SK-N-SH treated with all-trans-retinoic acid at 6 μM for 48 hours (cell line): Measurements from ENCODE around the gene HCAR2.
"Not testable (repeated sequence)": the region's sequence is repeated elsewhere in the genome, so short reads cannot be mapped to it uniquely, and the experiment has no call there.

Experiments
- ATAC-seq: fragments of 200-7000 bp; cut with Tn5 transposase; 3 replicates; pipeline ENCODE4 v1.9.1; 2020; ENCODE audit warnings: mild to moderate bottlenecking, moderate library complexity
- BACH2 ChIP-seq: fragments of 250-450 bp; sonication (Bioruptor Pico); IDR thresholded peaks from 2 replicates; pipeline ENCODE4 v1.9.0; 2021; ENCODE audit warnings: mild to moderate bottlenecking, borderline replicate concordance
- CSDC2 ChIP-seq: fragments of 250-450 bp; sonication (Bioruptor Pico); IDR thresholded peaks from 2 replicates; pipeline ENCODE4 v1.5.0; 2020; ENCODE audit warnings: mild to moderate bottlenecking, moderate library complexity
- CSRNP3 ChIP-seq: fragments of 250-450 bp; sonication (Bioruptor Pico); IDR thresholded peaks from 2 replicates; pipeline ENCODE4 v1.5.1; 2021; ENCODE audit warnings: mild to moderate bottlenecking, moderate library complexity
- ESRRG ChIP-seq: fragments of 250-450 bp; sonication (Bioruptor Pico); IDR thresholded peaks from 2 replicates; pipeline ENCODE4 v1.6.1; 2021; ENCODE audit warnings: mild to moderate bottlenecking
- GLIS3 ChIP-seq: fragments of 250-450 bp; sonication (Bioruptor Pico); IDR thresholded peaks from 2 replicates; pipeline ENCODE4 v1.5.0; 2020; ENCODE audit warnings: mild to moderate bottlenecking, moderate library complexity
- ISL1 ChIP-seq: fragments of 250-450 bp; sonication (Bioruptor Pico); IDR thresholded peaks from 2 replicates; pipeline ENCODE4 v2.1.2; 2022; ENCODE audit warnings: mild to moderate bottlenecking, moderate library complexity
- OSR1 ChIP-seq: fragments of 250-450 bp; sonication (Bioruptor Pico); IDR thresholded peaks from 2 replicates; pipeline ENCODE4 v1.8.0; 2022; ENCODE audit warnings: moderate library complexity, mild to moderate bottlenecking, inconsistent platforms
- POU6F1 ChIP-seq: fragments of 250-450 bp; sonication (Bioruptor Pico); IDR thresholded peaks from 2 replicates; pipeline ENCODE4 v1.8.0; 2021; ENCODE audit warnings: low read depth, mild to moderate bottlenecking, moderate library complexity, borderline replicate concordance
- PPARA ChIP-seq: fragments of 250-450 bp; sonication (Bioruptor Pico); IDR thresholded peaks from 2 replicates; pipeline ENCODE4 v1.5.0; 2020; ENCODE audit warnings: mild to moderate bottlenecking, borderline replicate concordance
- RARB ChIP-seq: fragments of 250-450 bp; sonication (Bioruptor Pico); IDR thresholded peaks from 2 replicates; pipeline ENCODE4 v1.8.0; 2021; ENCODE audit warnings: mild to moderate bottlenecking, moderate library complexity
- SNAI2 ChIP-seq: fragments of 250-450 bp; sonication (Bioruptor Pico); IDR thresholded peaks from 2 replicates; pipeline ENCODE4 v1.5.0; 2020; ENCODE audit warnings: mild to moderate bottlenecking, moderate library complexity
- ZC3H10 ChIP-seq: fragments of 250-450 bp; sonication (Bioruptor Pico); IDR thresholded peaks from 2 replicates; pipeline ENCODE4 v1.5.1; 2021; ENCODE audit warnings: mild to moderate bottlenecking, moderate library complexity
- ZNF565 ChIP-seq: fragments of 450-650 bp; formaldehyde crosslinking; conservative IDR thresholded peaks from 2 replicates; pipeline ENCODE4 v1.5.0; 2020; ENCODE audit warnings: low read depth, mild to moderate bottlenecking, moderate library complexity
- ZNF70 ChIP-seq: fragments of 450-650 bp; formaldehyde crosslinking; IDR thresholded peaks from 2 replicates; pipeline ENCODE4 v1.5.0; 2020; ENCODE audit warnings: mild to moderate bottlenecking, moderate library complexity
- ZNF8 ChIP-seq: fragments of 450-650 bp; formaldehyde crosslinking; IDR thresholded peaks from 2 replicates; pipeline ENCODE4 v1.5.0; 2020; ENCODE audit warnings: mild to moderate bottlenecking, moderate library complexity
- TF ChIP-seq, protein P1 (sequence below): fragments of 250-450 bp; sonication (Bioruptor Pico); IDR thresholded peaks from 2 replicates; pipeline ENCODE4 v1.8.0; 2020; ENCODE audit warnings: mild to moderate bottlenecking, moderate library complexity, borderline replicate concordance
- TF ChIP-seq, protein P2 (sequence below): fragments of 250-450 bp; sonication (Bioruptor Pico); IDR thresholded peaks from 2 replicates; pipeline ENCODE4 v1.5.0; 2020; ENCODE audit warnings: mild to moderate bottlenecking, moderate library complexity

HCAR2 gene

DNA sequence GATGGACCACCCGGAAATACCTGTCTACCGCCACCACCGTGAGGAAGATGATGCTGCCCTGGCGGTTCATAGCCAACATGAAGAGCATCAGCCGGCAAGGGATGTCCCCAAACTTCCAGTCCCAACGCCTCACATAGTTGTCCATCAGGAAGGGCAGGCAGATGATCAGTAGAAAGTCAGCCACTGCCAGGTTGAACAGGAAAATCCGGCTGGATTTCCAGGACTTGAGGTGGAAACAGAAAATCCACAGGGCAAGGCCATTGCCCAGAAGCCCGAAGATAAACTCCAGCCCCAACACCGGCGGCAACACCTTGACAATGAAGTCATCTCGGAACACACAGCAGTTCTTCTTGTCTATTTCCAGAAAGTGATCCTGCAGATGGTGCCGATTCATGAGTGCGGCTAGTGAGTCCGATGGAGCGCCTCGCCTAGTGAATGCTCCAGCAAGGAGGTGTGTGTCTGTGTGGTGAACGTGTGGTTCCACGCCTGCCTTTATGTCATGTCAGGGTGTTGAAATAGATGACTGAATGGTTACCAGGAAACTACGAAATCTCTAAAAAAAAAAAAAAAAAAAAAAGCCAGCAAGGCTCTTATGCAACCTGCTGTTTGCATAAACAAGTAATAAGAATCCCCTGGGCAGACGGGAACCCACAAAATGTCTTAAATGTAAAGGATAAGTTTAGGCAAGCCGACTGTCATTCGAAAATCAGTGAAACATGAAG, at the start of gene HCAR2:
TSS of gene HCAR2 (minus strand) at position 468 of the 722 bp plus-strand sequence. CDS start at position 394, 74 bp downstream.
- not testable (repeated sequence) for ATAC-seq

DNA sequence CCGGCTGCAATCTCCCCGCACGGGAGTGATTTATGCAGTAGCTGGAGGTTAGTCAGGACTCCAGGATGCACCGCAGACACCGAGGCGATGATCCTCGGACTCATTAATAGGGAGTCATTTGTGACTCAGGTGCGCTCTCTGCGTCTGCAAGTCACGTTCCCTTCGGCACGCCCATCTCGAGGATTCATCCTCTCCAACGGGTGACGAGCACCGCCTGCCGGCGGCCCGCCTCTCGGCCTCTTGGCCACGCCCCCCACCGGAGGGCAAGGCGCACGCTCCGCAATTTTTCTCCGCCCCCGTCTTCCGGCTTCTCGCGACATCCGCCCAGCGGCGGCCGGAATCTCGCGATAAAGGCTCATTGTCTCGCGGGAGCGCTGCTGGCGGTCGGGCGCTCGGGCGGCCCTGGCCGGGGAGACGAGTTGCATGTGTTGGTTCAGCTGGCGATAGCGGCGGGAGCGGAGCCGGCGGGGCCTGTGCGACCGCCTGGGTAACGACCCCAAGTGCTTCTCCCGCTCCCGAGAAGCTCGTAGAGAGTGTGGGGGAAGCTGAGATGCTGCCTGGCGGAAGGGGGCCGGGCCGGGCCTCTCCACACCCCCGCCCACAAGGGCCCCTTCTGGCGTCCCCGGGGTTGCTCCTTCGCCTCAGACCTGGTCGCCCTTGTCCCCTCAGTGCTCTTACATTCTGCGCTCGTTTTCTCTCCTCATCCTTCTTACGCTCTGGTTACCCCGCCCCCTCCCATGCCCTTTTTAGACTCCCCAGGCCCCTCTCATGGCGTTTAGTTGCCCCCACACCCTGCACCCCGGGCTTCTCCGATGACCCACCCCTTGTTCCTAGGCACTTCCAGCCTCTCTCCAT, 49.5 kb upstream of the HCAR2 start, which contains the start of gene DENR:
TSS of gene DENR (plus strand) at position 361 of the 855 bp plus-strand sequence. CDS start 878 bp downstream, outside the sequence.
- ATAC-seq, result peak; percentile 94
- TF ChIP-seq ISL1 (CRISPR knock-in tag) (no peak), RARB (CRISPR knock-in tag) (no peak), BACH2 (CRISPR knock-in tag) (no peak), ZNF70 (CRISPR knock-in tag) (no peak), ZNF565 (CRISPR knock-in tag) (no peak)

GRCh38 chr12:122750781-122751515, 47.8 kb upstream of the HCAR2 start:
- not testable (repeated sequence) for ATAC-seq

DNA sequence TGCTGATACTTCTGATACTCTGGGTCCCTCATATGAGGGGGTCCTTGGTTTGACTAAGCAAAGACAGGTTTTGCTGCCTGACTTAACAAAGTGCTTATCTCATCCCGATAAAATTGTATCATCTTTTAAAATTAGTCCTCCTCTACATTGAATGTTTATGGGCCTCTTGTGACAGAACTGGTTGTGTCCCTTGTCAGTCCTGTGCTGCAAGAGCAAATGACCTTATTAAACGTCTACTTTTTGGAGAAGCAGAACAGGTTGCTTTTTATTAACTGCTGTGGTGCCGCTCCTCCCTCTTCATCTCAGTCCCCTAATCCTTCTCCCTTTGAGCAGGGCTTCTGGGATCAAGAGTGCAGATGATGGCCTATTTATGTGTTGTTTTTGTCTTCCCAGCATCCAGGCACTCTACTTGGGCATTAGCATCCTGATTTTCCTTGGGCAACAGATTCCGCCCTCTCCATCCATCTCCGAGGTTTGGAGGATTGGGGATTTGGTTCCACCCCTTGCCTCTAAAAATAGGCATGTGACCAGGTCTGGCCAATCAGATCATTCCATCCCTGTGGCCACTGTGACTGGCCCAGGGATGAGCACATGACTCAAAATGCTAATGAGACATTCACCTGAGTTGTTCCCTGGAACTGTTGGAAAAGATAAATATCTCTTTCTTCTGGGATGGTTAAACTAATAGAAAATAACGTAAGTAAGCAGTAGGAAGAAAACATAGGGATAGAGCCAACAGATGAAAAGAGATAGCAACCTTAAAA, 46.6 kb upstream of the HCAR2 start:
- ATAC-seq, result no peak

GRCh38 chr12:122747224-122748135, 44.3 kb upstream of the HCAR2 start:
- ATAC-seq, result no peak
- TF ChIP-seq ZC3H10 (CRISPR knock-in tag) (no peak), POU6F1 (CRISPR knock-in tag) (no peak), ZNF565 (CRISPR knock-in tag) (no peak), CSDC2 (no peak), ISL1 (CRISPR knock-in tag) (no peak), BACH2 (CRISPR knock-in tag) (no peak), PPARA (CRISPR knock-in tag) (no peak), GLIS3 (CRISPR knock-in tag) (no peak), OSR1 (CRISPR knock-in tag) (no peak), RARB (CRISPR knock-in tag) (no peak), SNAI2 (CRISPR knock-in tag) (no peak), ZNF70 (CRISPR knock-in tag) (no peak), ZNF8 (CRISPR knock-in tag) (no peak)
- TF ChIP-seq, protein P1, sequence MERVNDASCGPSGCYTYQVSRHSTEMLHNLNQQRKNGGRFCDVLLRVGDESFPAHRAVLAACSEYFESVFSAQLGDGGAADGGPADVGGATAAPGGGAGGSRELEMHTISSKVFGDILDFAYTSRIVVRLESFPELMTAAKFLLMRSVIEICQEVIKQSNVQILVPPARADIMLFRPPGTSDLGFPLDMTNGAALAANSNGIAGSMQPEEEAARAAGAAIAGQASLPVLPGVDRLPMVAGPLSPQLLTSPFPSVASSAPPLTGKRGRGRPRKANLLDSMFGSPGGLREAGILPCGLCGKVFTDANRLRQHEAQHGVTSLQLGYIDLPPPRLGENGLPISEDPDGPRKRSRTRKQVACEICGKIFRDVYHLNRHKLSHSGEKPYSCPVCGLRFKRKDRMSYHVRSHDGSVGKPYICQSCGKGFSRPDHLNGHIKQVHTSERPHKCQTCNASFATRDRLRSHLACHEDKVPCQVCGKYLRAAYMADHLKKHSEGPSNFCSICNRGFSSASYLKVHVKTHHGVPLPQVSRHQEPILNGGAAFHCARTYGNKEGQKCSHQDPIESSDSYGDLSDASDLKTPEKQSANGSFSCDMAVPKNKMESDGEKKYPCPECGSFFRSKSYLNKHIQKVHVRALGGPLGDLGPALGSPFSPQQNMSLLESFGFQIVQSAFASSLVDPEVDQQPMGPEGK, result no peak

More for the DNA sequence above, 46.6 kb upstream of the HCAR2 start:
- TF ChIP-seq CSRNP3 (CRISPR knock-in tag) (no peak), BACH2 (CRISPR knock-in tag) (no peak), ESRRG (no peak), OSR1 (CRISPR knock-in tag) (no peak), PPARA (CRISPR knock-in tag) (no peak), CSDC2 (no peak), ISL1 (CRISPR knock-in tag) (no peak), RARB (CRISPR knock-in tag) (no peak)
- TF ChIP-seq, protein P2, sequence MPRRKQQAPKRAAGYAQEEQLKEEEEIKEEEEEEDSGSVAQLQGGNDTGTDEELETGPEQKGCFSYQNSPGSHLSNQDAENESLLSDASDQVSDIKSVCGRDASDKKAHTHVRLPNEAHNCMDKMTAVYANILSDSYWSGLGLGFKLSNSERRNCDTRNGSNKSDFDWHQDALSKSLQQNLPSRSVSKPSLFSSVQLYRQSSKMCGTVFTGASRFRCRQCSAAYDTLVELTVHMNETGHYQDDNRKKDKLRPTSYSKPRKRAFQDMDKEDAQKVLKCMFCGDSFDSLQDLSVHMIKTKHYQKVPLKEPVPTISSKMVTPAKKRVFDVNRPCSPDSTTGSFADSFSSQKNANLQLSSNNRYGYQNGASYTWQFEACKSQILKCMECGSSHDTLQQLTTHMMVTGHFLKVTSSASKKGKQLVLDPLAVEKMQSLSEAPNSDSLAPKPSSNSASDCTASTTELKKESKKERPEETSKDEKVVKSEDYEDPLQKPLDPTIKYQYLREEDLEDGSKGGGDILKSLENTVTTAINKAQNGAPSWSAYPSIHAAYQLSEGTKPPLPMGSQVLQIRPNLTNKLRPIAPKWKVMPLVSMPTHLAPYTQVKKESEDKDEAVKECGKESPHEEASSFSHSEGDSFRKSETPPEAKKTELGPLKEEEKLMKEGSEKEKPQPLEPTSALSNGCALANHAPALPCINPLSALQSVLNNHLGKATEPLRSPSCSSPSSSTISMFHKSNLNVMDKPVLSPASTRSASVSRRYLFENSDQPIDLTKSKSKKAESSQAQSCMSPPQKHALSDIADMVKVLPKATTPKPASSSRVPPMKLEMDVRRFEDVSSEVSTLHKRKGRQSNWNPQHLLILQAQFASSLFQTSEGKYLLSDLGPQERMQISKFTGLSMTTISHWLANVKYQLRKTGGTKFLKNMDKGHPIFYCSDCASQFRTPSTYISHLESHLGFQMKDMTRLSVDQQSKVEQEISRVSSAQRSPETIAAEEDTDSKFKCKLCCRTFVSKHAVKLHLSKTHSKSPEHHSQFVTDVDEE, result no peak
- TF ChIP-seq, all 23 proteins: peak for 0
